SK-N-SH (cell line): ENCODE data around the gene C2orf42. TPM values are rescaled to one million over a fixed set of nuclear protein-coding genes. Genes with fewer than 3 reads are reported as not detected.
"Not testable (repeated sequence)": the region's sequence is repeated elsewhere in the genome, so short reads cannot be mapped to it uniquely, and the experiment has no call there.

ENCODE experiments used
- CTCF ChIA-PET: fragments of 300-600, 350-600 bp; formaldehyde crosslinking; extraction: SDS; loops from one replicate; lab custom pipeline; 2021; lab: Yijun Ruan, JAX
- POLR2A ChIA-PET: fragments of 350-600 bp; sonication (Branson Sonifier 250); formaldehyde crosslinking; extraction: SDS; loops from one replicate; lab custom pipeline; 2020; ENCODE audit warnings: antibody characterized with exemption, inconsistent platforms; lab: Yijun Ruan, JAX
- DNase-seq: peaks from one replicate; pipeline ENCODE4 v3.0.0; 2012
- H2AFZ ChIP-seq: fragments of 200-600 bp; sonication (generic); 2 replicates; pipeline ENCODE4 v1.8.1; 2016; ENCODE audit warnings: antibody characterized with exemption, mild to moderate bottlenecking, low read depth
- H3F3A ChIP-seq: fragments of 200-600 bp; sonication (generic); replicated peaks from 2 replicates; pipeline ENCODE3; 2016; ENCODE audit warnings: antibody characterized with exemption, mild to moderate bottlenecking; ENCODE audit not compliant: insufficient read depth
- H3K27ac ChIP-seq, 2 experiments: fragments of 200-500 bp in 1 of 2; fragments of 200-600 bp in 1 of 2; sonication (Bioruptor generic) in 1 of 2; sonication (generic), shearing (Covaris generic) in 1 of 2; 2 replicates each; pipeline versions ENCODE4 v1.5.1 to v1.6.1; 2014 to 2016; ENCODE audit warnings: low read depth in 2 of 2, inconsistent platforms in 1 of 2, low read length in 1 of 2, mild to moderate bottlenecking in 1 of 2, mixed read lengths in 1 of 2
- H3K27me3 ChIP-seq: fragments of 200-600 bp; sonication (generic), shearing (Covaris generic); 2 replicates; pipeline ENCODE4 v1.6.1; 2016; ENCODE audit warnings: mixed run types; ENCODE audit not compliant: insufficient read depth
- H3K36me3 ChIP-seq, 2 experiments: fragments of 200-500 bp in 1 of 2; fragments of 200-600 bp in 1 of 2; sonication (Bioruptor generic) in 1 of 2; sonication (generic) in 1 of 2; replicated peaks in 1 of 2; 2 replicates each; pipeline versions ENCODE3 to v1.5.1; 2014 to 2016; ENCODE audit warnings: low read length in 1 of 2, mild to moderate bottlenecking in 1 of 2; ENCODE audit not compliant: insufficient read depth in 2 of 2, control insufficient read depth in 1 of 2
- H3K4me1 ChIP-seq, 2 experiments: fragments of 200-500 bp in 1 of 2; fragments of 200-600 bp in 1 of 2; sonication (Bioruptor generic) in 1 of 2; sonication (generic), shearing (Covaris generic) in 1 of 2; 2 replicates each; pipeline versions ENCODE4 v1.5.1 to v1.6.1; 2014 to 2016; ENCODE audit warnings: low read depth in 1 of 2, low read length in 1 of 2, mixed run types in 1 of 2; ENCODE audit not compliant: insufficient read depth in 2 of 2, control insufficient read depth in 1 of 2
- H3K4me2 ChIP-seq: fragments of 200-600 bp; sonication (generic), shearing (Covaris generic); 2 replicates; pipeline ENCODE4 v1.6.1; 2017; ENCODE audit warnings: mixed run types
- H3K4me3 ChIP-seq, 2 experiments: fragments of 200-500 bp in 1 of 2; fragments of 200-600 bp in 1 of 2; sonication (Bioruptor generic) in 1 of 2; sonication (generic), shearing (Covaris generic) in 1 of 2; 2 replicates each; pipeline versions ENCODE4 v1.5.1 to v1.8.1; 2014 to 2016; ENCODE audit warnings: low read depth in 2 of 2, inconsistent platforms in 1 of 2, low read length in 1 of 2, mild to moderate bottlenecking in 1 of 2, mixed read lengths in 1 of 2, moderate library complexity in 1 of 2
- H3K79me2 ChIP-seq: fragments of 200-600 bp; sonication (generic); 2 replicates; pipeline ENCODE4 v1.8.1; 2017; ENCODE audit warnings: mild to moderate bottlenecking; ENCODE audit not compliant: insufficient read depth
- H3K9ac ChIP-seq: fragments of 200-600 bp; sonication (generic); 2 replicates; pipeline ENCODE4 v1.6.1; 2017; ENCODE audit warnings: mixed run types
- H3K9me2 ChIP-seq: fragments of 200-600 bp; sonication (generic); 2 replicates; pipeline ENCODE4 v1.6.1; 2017; ENCODE audit warnings: mixed run types
- H3K9me3 ChIP-seq: fragments of 200-600 bp; sonication (generic); 2 replicates; pipeline ENCODE4 v1.6.1; 2017; ENCODE audit warnings: mixed run types, mild to moderate bottlenecking, moderate library complexity
- H4K20me1 ChIP-seq: fragments of 200-600 bp; sonication (generic); 2 replicates; pipeline ENCODE4 v1.6.1; 2017; ENCODE audit warnings: mild to moderate bottlenecking, mixed run types; ENCODE audit not compliant: insufficient read depth
- FOSL2 ChIP-seq: IDR thresholded peaks from 2 replicates; pipeline ENCODE4 v1.4.0; 2012; ENCODE audit warnings: low read depth, mild to moderate bottlenecking, moderate library complexity, borderline replicate concordance
- GATA2 ChIP-seq: sonication (generic); formaldehyde crosslinking; IDR thresholded peaks from 2 replicates; pipeline ENCODE4 v1.5.0; 2020; ENCODE audit warnings: mild to moderate bottlenecking, missing genetic modification reagents
- MEF2A ChIP-seq: IDR thresholded peaks from 2 replicates; pipeline ENCODE4 v1.4.0; 2012; ENCODE audit warnings: low read depth, borderline replicate concordance
- POLR2AphosphoS5 ChIP-seq: IDR thresholded peaks from 2 replicates; pipeline ENCODE4 v1.6.1; 2012; ENCODE audit warnings: low read depth, low read length
- RAD21 ChIP-seq: IDR thresholded peaks from 2 replicates; pipeline ENCODE4 v1.6.1; 2012; ENCODE audit warnings: mild to moderate bottlenecking, low read length
- SIN3A ChIP-seq: IDR thresholded peaks from 2 replicates; pipeline ENCODE4 v1.6.1; 2012; ENCODE audit warnings: low read depth, mild to moderate bottlenecking, low read length, moderate library complexity, borderline replicate concordance
- TAF1 ChIP-seq: IDR thresholded peaks from 2 replicates; pipeline ENCODE4 v1.6.1; 2012; ENCODE audit warnings: low read depth, mild to moderate bottlenecking, low read length, moderate library complexity, borderline replicate concordance
- WGBS: methylation state at CpG from one replicate; pipeline ENCODE4 v1.1.6; 2017; ENCODE audit warnings: low lambda C conversion rate; 5-methylcytosine and 5-hydroxymethylcytosine counted together
- polyA plus RNA-seq, 3 experiments: library from polyadenylated mRNA; depleted of rRNA; stranded (reverse); fragments of >200 nt; gene quantifications; 2 replicates each; pipeline ENCODE4 v1.2.3, GENCODE V29; 2012
- TF ChIP-seq, protein P1 (sequence below): IDR thresholded peaks from 2 replicates; pipeline ENCODE4 v1.4.0; 2012; ENCODE audit warnings: low read depth
- TF ChIP-seq, protein P2 (sequence below): fragments of 200-600 bp; sonication (generic); IDR thresholded peaks from 2 replicates; pipeline ENCODE4 v1.6.1; 2017; ENCODE audit warnings: antibody characterized with exemption, mild to moderate bottlenecking, moderate library complexity
- TF ChIP-seq, protein P3 (sequence below): fragments of 150-350 bp; IDR thresholded peaks from 2 replicates; pipeline ENCODE4 v1.6.1; 2017; ENCODE audit warnings: antibody characterized with exemption, low read length, low read depth, borderline replicate concordance
- TF ChIP-seq, protein P4 (sequence below): IDR thresholded peaks from 2 replicates; pipeline ENCODE4; 2012

The C2orf42 gene
- polyA plus RNA-seq, 1 of the 3 experiments (the other 2 are of a cell fraction) = 5.1 TPM

DNA sequence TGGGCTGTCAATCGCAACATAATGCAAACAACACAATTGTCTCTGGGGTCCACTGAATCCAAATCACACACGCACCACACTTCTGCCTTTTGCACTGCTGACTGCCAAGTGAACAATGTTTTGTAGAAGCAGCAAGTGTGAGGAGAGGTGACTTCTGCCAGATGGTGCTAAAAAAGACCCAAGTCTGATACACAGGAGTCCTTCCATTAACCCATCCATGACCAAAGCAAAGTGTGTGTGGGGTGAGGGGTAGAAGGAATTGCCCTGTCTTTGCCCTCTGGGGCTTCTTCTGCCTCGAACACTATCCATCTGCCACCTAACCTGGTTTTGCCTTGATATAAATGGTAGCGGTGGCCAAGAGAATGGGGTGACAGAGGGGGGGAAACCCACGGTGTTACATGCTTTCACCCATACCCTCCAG, 50.0 kb downstream of the C2orf42 start:
- Histone ChIP-seq H3K9me3 (no peaks in the 10 kb centered on the region), H3K4me2 (no peak overlapping the region), H3K27ac (no peak overlapping the region; a peak in 1 of 4 replicates), H3K4me3 (no peak overlapping the region), H3K36me3 (no peaks in the 10 kb centered on the region), H3K9me2 (no peaks in the 10 kb centered on the region), H3F3A (peaks cover 32% of the 10 kb centered on the region), H3K27me3 (no peaks in the 10 kb centered on the region), H2AFZ (no peak overlapping the region), H3K79me2 (peaks cover 10% of the 10 kb centered on the region; the same call in 1 of the 2 replicates), H3K9ac (no peak overlapping the region), H4K20me1 (no peaks in the 10 kb centered on the region), H3K4me1 (peaks cover 20% of the 10 kb centered on the region in 2 experiments)
- no peak for TF ChIP-seq SIN3A
- no peak for TF ChIP-seq FOSL2
- TF ChIP-seq, protein P1, sequence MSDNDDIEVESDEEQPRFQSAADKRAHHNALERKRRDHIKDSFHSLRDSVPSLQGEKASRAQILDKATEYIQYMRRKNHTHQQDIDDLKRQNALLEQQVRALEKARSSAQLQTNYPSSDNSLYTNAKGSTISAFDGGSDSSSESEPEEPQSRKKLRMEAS = no peak
- no peak for TF ChIP-seq MEF2A
- TF ChIP-seq, protein P2, sequence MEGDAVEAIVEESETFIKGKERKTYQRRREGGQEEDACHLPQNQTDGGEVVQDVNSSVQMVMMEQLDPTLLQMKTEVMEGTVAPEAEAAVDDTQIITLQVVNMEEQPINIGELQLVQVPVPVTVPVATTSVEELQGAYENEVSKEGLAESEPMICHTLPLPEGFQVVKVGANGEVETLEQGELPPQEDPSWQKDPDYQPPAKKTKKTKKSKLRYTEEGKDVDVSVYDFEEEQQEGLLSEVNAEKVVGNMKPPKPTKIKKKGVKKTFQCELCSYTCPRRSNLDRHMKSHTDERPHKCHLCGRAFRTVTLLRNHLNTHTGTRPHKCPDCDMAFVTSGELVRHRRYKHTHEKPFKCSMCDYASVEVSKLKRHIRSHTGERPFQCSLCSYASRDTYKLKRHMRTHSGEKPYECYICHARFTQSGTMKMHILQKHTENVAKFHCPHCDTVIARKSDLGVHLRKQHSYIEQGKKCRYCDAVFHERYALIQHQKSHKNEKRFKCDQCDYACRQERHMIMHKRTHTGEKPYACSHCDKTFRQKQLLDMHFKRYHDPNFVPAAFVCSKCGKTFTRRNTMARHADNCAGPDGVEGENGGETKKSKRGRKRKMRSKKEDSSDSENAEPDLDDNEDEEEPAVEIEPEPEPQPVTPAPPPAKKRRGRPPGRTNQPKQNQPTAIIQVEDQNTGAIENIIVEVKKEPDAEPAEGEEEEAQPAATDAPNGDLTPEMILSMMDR = no peak
- TF ChIP-seq, protein P3, sequence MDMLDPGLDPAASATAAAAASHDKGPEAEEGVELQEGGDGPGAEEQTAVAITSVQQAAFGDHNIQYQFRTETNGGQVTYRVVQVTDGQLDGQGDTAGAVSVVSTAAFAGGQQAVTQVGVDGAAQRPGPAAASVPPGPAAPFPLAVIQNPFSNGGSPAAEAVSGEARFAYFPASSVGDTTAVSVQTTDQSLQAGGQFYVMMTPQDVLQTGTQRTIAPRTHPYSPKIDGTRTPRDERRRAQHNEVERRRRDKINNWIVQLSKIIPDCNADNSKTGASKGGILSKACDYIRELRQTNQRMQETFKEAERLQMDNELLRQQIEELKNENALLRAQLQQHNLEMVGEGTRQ = no peak
- no peak for TF ChIP-seq POLR2AphosphoS5
- no peak for TF ChIP-seq RAD21
- TF ChIP-seq, protein P4, sequence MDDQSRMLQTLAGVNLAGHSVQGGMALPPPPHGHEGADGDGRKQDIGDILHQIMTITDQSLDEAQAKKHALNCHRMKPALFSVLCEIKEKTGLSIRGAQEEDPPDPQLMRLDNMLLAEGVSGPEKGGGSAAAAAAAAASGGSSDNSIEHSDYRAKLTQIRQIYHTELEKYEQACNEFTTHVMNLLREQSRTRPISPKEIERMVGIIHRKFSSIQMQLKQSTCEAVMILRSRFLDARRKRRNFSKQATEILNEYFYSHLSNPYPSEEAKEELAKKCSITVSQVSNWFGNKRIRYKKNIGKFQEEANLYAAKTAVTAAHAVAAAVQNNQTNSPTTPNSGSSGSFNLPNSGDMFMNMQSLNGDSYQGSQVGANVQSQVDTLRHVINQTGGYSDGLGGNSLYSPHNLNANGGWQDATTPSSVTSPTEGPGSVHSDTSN = no peak
- no peak for TF ChIP-seq TAF1
- no peak for TF ChIP-seq GATA2 (CRISPR knock-in tag)
- whole genome bisulfite sequencing = 98% methylated on average over 5 of the region's 5 CpGs
- CTCF ChIA-PET = interaction anchor here (0.6 to 4.4 kb wide), 2 partner anchors 8 to 15 kb away, joined by 3 to 26 read pairs; no protein-coding TSS in a partner anchor
- no peak for DNase-seq
- POLR2A ChIA-PET = interaction anchor here (0.7 to 1.1 kb wide), 2 partner anchors 8 to 220 kb away, joined by 3 to 4 read pairs; no protein-coding TSS in a partner anchor

DNA sequence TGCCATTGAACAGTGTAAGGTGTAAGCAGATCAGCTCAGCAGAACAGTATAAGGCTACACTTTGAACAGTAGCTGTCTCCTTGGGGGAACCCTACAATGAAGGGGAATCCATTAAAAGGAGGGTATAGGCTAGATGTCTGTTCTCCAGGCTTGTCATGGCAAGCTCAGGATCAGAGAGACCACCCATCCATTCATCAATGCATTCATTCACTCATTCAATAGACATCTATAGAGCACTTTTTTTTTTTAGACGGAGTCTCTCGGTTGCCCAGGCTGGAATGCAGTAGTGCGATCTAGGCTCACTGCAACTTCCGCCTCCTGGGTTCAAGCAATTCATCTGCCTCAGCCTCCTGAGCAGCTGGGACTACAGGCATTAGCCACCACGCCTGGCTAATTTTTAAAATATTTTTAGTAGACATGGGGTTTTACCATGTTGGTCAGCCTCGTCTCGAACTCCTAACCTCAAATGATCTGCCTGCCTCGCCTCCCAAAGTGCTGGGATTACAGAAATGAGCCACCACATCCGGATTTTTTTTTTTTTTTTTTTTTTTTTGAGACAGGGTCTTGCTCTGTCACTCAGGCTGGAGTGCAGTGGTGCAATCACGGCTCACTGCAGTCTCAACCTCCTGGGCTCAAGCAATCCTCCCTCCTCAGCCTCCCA, 56.4 kb downstream of the C2orf42 start:
- H2AFZ ChIP-seq, H3K9me2 ChIP-seq, H3K36me3 ChIP-seq, H4K20me1 ChIP-seq, DNase-seq, H3K4me3 ChIP-seq, H3K4me2 ChIP-seq, H3K9ac ChIP-seq, H3K27me3 ChIP-seq, H3K79me2 ChIP-seq, H3K9me3 ChIP-seq, H3K27ac ChIP-seq: not testable (repeated sequence)
- Histone ChIP-seq H3K4me1 (peaks cover 8 to 35% of the 10 kb centered on the region in 2 experiments; a peak in 3 of 4 replicates), H3F3A (peaks cover 38% of the 10 kb centered on the region)
- CTCF ChIA-PET = interaction anchor here (1.4 kb wide), 1 partner anchor 410 kb away, joined by 4 read pairs; no protein-coding TSS in a partner anchor
- POLR2A ChIA-PET = interaction anchor here (0.8 to 1.8 kb wide), 2 partner anchors 50 to 220 kb away, joined by 3 to 5 read pairs; partner anchors contain the start of gene MXD1
- WGBS = 94% methylated on average over 10 of the region's 10 CpGs
